ENCODE data around the gene PKP3.

Gene PKP3

DNA sequence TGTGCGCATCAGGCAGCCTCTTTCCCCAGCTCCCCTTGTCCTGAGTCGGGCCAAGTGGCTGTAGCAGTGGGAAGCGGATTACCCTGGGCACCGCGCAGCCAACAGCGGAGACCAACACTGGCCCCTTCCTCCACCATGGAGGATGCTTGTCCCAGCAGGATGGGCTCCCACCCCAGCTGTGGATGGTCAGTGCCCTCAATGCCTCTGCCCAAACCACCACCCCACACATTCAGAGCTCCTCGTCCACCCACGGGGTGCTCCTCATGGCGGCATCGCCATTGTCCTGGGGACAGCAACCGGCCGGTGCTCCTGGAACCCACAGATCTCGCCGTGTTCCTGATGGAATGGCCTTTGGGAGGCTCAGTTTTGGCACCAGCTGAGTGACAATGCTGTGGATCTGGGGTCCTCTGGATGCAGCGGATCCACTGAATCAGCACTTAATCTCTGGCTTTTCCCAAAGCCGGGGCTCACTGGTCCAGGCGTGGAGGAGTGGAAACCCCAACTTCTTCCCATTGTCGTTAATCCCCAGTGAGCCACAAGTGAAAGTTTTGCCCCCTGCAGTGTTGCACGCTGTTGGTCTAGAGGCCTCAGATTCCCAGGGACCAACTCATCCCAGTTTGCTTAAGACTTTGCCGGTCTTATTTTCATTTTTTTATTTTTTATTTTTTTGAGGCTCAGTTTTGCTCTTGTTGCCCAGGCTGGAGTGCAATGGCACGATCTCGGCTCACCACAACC is 28.9 kb upstream of the PKP3 start:
- ChIA-PET POLR2A (interaction anchor here (0.6 kb wide), 3 partner anchors 21 to 1559 kb away, joined by 3 to 5 read pairs (median 3); no protein-coding TSS in a partner anchor), CTCF (interaction anchor here (1.4 to 8.5 kb wide), 6 partner anchors 25 to 115 kb away, joined by 3 to 64 read pairs (median 8); no protein-coding TSS in a partner anchor)
- DNase-seq (ENCODE audit: extremely low spot score), result no peak
- TF ChIP-seq CTCF (IDR thresholded peaks at IDR 0.05; ENCODE audit: control extremely low read depth, extremely low read depth, low read depth, missing control alignments), result no peak

- no peak for TF ChIP-seq CTCF (IDR thresholded peaks at IDR 0.05; ENCODE audit: control extremely low read depth, extremely low read depth, low read depth, missing control alignments)
- ChIA-PET POLR2A (no interaction called here), CTCF (interaction anchor here (8.5 kb wide), 1 partner anchor 116 kb away, joined by 64 read pairs; no protein-coding TSS in a partner anchor)
- DNase-seq (ENCODE audit: extremely low spot score), result no peak
Measured at GRCh38 chr11:365831-366230, 28.2 kb upstream of the PKP3 start.

- DNase-seq (ENCODE audit: extremely low spot score), result no peak
- CTCF ChIA-PET, result interaction anchor here (1.2 to 1.5 kb wide), 3 partner anchors 16 to 151 kb away, joined by 3 read pairs; no protein-coding TSS in a partner anchor
- POLR2A ChIA-PET, result no interaction called here
- TF ChIP-seq CTCF (IDR thresholded peaks at IDR 0.05; ENCODE audit: control extremely low read depth, extremely low read depth, low read depth, missing control alignments), result no peak
Measured at GRCh38 chr11:367956-368413, 26.0 kb upstream of the PKP3 start.

DNA sequence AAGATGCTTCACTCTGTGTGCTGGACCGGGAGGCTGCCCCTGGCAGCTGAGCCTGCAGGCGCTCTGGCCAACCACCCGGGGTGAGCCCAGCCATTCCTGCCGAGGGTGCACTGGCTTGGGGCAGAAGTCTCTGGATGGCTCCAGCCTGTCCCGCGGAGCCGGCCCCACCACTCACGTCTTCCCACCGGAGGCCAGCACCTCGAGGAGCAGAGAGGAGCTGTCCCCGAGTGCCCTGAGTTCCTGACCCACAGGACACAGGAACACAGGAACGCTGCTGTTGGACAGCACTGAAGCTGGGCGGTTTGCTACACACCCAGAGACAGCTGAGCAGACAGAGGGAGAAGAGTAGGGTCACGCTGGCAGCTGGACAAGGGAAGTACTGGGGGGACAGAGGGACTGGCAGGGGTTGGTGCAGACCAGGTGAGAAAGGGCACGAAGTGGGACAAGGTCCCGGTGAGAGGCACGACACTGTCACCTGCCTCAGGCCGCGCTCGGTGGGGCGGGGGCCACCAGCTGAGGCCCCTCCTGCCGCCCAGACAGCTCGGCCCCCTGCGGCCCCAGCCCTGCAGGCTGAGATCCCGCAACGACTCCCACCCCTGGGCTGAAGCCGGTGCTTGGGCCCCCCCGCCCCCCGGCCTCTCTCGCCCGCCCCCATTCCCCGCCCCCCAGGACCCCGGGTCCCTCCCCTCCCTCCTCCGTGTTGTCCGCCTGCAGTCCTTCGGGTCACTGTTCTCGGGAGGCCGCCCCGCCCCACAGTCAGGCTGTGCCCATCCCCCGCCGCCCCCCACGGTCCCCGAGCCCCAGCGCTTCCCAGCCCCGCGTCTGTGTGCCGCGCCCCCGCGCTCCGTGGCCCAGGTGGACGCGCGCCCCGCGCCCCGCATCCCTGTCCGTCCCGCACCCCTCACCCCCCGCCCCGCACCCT is 25.3 kb upstream of the PKP3 start:
- DNase-seq (ENCODE audit: extremely low spot score), result no peak
- ChIA-PET POLR2A (no interaction called here), CTCF (interaction anchor here (1.2 to 1.5 kb wide), 3 partner anchors 15 to 150 kb away, joined by 3 read pairs; no protein-coding TSS in a partner anchor)
- TF ChIP-seq CTCF (IDR thresholded peaks at IDR 0.05; ENCODE audit: control extremely low read depth, extremely low read depth, low read depth, missing control alignments), result no peak

DNA sequence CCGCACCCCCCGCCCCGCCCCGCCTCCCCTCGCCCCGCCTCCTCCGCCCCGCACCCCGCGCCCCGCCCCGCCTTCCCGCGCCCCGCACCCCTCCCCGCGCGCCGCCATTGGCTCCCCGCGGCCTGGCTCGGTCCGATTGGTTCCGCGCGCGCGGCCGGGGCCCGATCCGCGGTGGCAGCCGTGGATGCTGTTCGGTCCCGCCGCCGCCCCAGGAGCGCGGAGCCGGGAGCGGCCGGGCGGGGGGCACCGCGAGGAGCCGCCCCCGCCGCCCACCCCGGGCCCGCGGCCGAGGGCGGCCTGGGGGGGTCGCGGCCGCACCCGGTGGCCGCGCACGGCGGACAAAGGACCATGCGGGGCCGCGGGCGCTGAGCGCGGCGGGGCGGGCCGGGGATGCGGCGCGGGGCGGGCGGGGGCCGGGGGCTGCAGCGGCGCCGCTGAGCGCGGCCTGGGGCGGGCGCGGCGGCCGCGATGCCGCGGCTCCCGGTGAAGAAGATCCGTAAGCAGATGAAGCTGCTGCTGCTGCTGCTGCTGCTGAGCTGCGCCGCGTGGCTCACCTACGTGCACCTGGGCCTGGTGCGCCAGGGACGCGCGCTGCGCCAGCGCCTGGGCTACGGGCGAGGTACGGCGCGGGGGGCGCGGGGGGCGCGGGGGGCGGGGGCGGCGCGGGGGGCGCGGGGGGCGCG is 24.5 kb upstream of the PKP3 start, which contains the start of gene B4GALNT4:
Gene B4GALNT4, plus strand, starts transcription at position 164 of the 683 bp plus-strand sequence. Its CDS starts 305 bp downstream, at position 469.
- no peak for DNase-seq (ENCODE audit: extremely low spot score)
- POLR2A ChIA-PET, result no interaction called here
- CTCF ChIA-PET, result no interaction called here

More for the DNA sequence above, 24.5 kb upstream of the PKP3 start, which contains the start of gene B4GALNT4:
- TF ChIP-seq CTCF (IDR thresholded peaks at IDR 0.05; ENCODE audit: control extremely low read depth, extremely low read depth, low read depth, missing control alignments), result no peak

Measured in GM10248 (cell line).